Neural crest cell (in vitro differentiated cells): ENCODE data around the gene CA9. TPM values are rescaled to one million over a fixed set of nuclear protein-coding genes. Genes with fewer than 3 reads are reported as not detected.
"Not testable (repeated sequence)": the region's sequence is repeated elsewhere in the genome, so short reads cannot be mapped to it uniquely, and the experiment has no call there.

Experiments
- DNase-seq: peaks from one replicate; pipeline ENCODE4 v3.0.0; 2021; ENCODE audit warnings: low read depth, mixed read lengths, low spot score
- H3K27ac Mint-ChIP-seq: one replicate; pipeline ENCODE4 v1.8.0; 2021; ENCODE audit warnings: mild to moderate bottlenecking, mixed read lengths; ENCODE audit not compliant: unreplicated experiment
- H3K27me3 Mint-ChIP-seq: 2 replicates; pipeline ENCODE4 v1.8.0; 2021; ENCODE audit warnings: low read depth, mild to moderate bottlenecking, mixed read lengths
- H3K36me3 Mint-ChIP-seq: 2 replicates; pipeline ENCODE4 v1.8.0; 2021; ENCODE audit warnings: low read depth, mild to moderate bottlenecking, mixed read lengths
- H3K4me1 Mint-ChIP-seq: 2 replicates; pipeline ENCODE4 v1.8.0; 2021; ENCODE audit warnings: mixed read lengths
- H3K4me3 Mint-ChIP-seq: one replicate; pipeline ENCODE4 v1.8.0; 2021; ENCODE audit warnings: mild to moderate bottlenecking, mixed read lengths
- H3K9me3 Mint-ChIP-seq: 2 replicates; pipeline ENCODE4 v1.8.0; 2021; ENCODE audit warnings: mixed read lengths
- total RNA-seq: library from RNA; stranded (reverse); gene quantifications from 2 replicates; pipeline ENCODE4 v1.2.1, GENCODE V29; 2021
- TF ChIP-seq, protein P1 (sequence below): fragments of 200-600 bp; sonication (generic); conservative IDR thresholded peaks from 2 replicates; pipeline ENCODE4 v1.5.0; 2021; ENCODE audit warnings: antibody characterized with exemption, mild to moderate bottlenecking

CA9 gene
- total RNA-seq, 1 donor from 2014 or later: 0.63 TPM

- no peaks in the 10 kb centered on the region for H3K9me3 Mint-ChIP-seq
- no peak for DNase-seq
- H3K4me3 Mint-ChIP-seq: no peak overlapping the region
- H3K27me3 Mint-ChIP-seq: peaks cover 2% of the 10 kb centered on the region
- TF ChIP-seq, protein P1, sequence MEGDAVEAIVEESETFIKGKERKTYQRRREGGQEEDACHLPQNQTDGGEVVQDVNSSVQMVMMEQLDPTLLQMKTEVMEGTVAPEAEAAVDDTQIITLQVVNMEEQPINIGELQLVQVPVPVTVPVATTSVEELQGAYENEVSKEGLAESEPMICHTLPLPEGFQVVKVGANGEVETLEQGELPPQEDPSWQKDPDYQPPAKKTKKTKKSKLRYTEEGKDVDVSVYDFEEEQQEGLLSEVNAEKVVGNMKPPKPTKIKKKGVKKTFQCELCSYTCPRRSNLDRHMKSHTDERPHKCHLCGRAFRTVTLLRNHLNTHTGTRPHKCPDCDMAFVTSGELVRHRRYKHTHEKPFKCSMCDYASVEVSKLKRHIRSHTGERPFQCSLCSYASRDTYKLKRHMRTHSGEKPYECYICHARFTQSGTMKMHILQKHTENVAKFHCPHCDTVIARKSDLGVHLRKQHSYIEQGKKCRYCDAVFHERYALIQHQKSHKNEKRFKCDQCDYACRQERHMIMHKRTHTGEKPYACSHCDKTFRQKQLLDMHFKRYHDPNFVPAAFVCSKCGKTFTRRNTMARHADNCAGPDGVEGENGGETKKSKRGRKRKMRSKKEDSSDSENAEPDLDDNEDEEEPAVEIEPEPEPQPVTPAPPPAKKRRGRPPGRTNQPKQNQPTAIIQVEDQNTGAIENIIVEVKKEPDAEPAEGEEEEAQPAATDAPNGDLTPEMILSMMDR: no peak
- H3K36me3 Mint-ChIP-seq: peaks cover 7% of the 10 kb centered on the region
- H3K27ac Mint-ChIP-seq: no peak overlapping the region
- H3K4me1 Mint-ChIP-seq: no peaks in the 10 kb centered on the region
These were observed 37.4 kb upstream of the CA9 start for GRCh38 chr9:35636135-35636876.

DNA sequence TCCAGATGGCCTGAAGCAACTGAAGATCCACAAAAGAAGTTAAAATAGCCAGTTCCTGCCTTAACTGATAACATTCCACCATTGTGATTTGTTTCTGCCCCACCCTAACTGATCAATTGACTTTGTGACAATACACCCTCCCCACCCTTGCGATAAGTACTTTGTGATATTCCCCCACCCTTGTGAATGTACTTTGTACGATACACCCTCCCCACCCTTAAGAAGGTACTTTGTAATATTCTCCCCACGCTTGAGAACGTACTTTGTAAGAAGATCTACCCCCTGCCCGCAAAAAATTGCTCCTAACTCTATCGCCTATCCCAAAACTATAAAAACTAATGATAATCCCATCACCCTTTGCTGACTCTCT lies 36.9 kb upstream of the CA9 start:
- H3K27me3 Mint-ChIP-seq, H3K4me1 Mint-ChIP-seq, H3K9me3 Mint-ChIP-seq, H3K27ac Mint-ChIP-seq, H3K4me3 Mint-ChIP-seq, DNase-seq: not testable (repeated sequence)
- peaks cover 12% of the 10 kb centered on the region for H3K36me3 Mint-ChIP-seq

DNA sequence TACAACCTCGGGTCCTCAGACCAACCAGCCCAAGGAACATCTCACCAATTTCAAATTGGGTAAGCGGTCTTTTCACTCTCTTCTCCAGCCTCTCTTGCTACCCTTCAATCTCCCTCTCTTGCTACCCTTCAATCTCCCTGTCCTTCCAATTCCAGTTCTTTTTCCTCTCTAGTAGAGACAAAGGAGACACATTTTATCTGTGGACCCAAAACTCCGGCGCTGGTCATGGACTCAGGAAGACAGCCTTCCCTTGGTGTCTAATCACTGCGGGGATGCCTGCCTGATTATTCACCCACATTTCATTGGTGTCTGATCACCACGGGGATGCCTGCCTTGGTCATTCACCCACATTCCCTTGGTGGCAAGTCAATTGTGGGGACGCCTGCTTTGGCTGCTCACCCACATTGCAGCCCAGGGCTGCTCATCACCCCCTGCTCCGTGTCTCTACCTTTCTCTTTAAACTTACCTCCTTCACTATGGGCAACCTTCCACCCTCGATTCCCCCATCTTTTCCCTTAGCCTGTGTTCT lies 36.2 kb upstream of the CA9 start:
- H3K9me3 Mint-ChIP-seq, H3K4me3 Mint-ChIP-seq, H3K27me3 Mint-ChIP-seq, H3K27ac Mint-ChIP-seq, DNase-seq, H3K4me1 Mint-ChIP-seq: not testable (repeated sequence)
- H3K36me3 Mint-ChIP-seq: peaks cover 12% of the 10 kb centered on the region

DNA sequence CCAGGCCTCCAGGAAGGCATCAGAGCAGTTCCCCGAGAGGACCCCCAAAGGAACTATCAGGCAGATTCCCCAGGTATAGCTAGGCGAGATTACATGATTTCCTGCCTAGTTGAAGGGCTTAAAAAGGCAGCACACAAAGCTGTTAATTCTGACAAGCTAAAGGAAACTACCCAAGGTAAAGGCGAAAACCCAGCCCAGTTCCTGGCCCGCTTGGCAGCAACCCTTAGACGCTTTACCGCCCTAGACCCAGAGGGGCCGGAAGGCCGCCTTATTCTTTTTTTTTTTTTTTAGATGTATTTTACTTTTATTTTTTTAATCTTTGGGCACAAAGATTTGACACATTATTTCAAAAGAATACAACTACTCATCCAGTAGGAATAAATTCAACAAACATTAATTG lies 35.0 kb upstream of the CA9 start:
- not testable (repeated sequence) for H3K27ac Mint-ChIP-seq, H3K4me1 Mint-ChIP-seq, H3K27me3 Mint-ChIP-seq, H3K9me3 Mint-ChIP-seq, H3K4me3 Mint-ChIP-seq, DNase-seq
- peaks cover 12% of the 10 kb centered on the region for H3K36me3 Mint-ChIP-seq

DNA sequence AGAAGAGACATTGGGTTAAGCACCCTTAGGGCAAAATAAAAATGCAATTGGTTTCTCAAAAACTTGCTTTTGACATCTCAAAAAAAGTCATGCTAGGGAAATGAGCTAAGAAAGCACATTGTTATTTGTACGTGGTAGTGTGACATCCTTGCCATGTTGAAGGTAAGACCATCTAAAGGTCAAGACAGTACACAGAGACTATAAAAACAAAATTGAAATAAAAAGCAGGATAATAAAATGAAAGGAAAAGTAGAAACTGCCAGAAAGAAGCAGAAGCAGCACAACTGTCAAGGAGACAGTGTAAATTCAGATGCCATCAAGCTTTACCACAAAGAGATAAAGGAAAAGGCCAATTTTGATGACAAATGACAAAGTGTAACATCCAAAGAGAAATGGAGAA lies 34.5 kb upstream of the CA9 start:
- H3K4me3 Mint-ChIP-seq, H3K27me3 Mint-ChIP-seq, H3K27ac Mint-ChIP-seq, H3K4me1 Mint-ChIP-seq, DNase-seq, H3K9me3 Mint-ChIP-seq: not testable (repeated sequence)
- peaks cover 12% of the 10 kb centered on the region for H3K36me3 Mint-ChIP-seq

DNA sequence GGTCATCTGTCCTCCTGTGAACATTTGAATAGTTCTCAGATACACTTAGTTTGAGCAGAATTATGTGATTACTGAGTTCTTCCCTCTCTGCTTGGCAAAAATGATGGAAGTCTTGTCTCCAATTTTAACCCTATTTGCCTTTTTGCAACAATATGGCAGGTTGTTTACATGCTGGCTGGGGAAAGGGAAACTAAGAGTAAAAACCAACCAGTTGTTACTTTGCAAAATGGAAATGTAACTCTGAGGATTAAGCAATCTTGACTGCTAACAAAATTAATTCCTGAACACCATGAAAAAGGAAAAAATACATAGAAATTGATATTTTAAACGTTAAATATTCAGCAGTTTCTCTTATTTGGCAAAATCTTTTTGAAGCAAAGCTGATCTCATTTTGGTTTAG lies 34.1 kb upstream of the CA9 start:
- peaks cover 12% of the 10 kb centered on the region for H3K36me3 Mint-ChIP-seq
- H3K9me3 Mint-ChIP-seq: no peaks in the 10 kb centered on the region
- no peak overlapping the region for H3K27ac Mint-ChIP-seq
- no peak for DNase-seq
- H3K27me3 Mint-ChIP-seq: peaks cover 2% of the 10 kb centered on the region
- no peaks in the 10 kb centered on the region for H3K4me1 Mint-ChIP-seq
- no peak overlapping the region for H3K4me3 Mint-ChIP-seq
- TF ChIP-seq, protein P1: no peak

DNA sequence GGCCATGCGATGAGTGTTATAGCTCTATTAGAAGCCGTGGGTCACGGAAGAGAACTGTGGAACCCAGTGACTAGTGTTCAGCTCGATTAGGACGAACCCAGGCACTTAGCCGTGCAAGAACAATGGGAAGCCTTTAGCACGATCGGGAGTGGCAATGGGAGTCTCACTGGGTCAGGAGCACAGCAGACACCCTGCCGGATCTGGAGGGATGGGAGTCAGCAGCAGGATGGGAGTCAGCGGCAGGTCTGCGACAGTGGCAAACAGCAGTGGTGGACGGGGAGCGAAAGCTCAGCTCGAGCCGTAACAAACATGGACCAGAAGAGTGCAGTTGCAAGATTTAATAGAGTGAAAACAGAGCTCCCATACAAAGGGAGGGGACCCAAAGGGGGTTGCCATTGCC lies 33.3 kb upstream of the CA9 start:
- H3K4me1 Mint-ChIP-seq, H3K27me3 Mint-ChIP-seq, DNase-seq, H3K4me3 Mint-ChIP-seq, H3K27ac Mint-ChIP-seq, H3K9me3 Mint-ChIP-seq: not testable (repeated sequence)
- peaks cover 12% of the 10 kb centered on the region for H3K36me3 Mint-ChIP-seq

GRCh38 chr9:35641478-35641877 lies 32.2 kb upstream of the CA9 start:
- DNase-seq, H3K9me3 Mint-ChIP-seq, H3K4me3 Mint-ChIP-seq, H3K27me3 Mint-ChIP-seq, H3K4me1 Mint-ChIP-seq, H3K27ac Mint-ChIP-seq: not testable (repeated sequence)
- peaks cover 12% of the 10 kb centered on the region for H3K36me3 Mint-ChIP-seq
